ENCODE data around the gene ABTB2.

DNA sequence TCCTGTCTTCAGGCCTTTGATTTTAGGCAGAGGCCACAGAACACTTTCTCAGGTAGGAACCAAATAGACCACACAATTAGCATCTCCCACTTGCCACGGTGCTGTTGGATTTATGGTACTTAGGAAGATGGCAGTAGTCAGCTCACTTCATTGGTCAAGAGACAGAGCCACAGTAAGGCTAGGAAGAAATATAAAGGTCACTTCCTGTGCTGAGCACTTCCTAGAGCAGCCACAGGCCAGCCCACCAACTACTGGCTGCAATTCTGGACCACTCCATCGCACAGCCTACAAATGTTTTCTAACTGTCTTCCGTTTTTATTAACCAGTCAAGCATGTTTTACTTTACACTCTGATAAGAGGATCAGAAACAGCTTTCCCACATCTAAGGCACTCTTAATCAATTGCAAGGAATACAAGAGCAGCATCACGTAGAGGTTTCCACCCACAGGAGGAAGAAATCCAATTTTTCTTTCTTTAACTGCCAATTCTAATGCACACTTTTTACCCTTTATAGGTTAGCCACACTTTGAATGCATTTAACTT is 54.7 kb downstream of the ABTB2 start:
- TF ChIP-seq POLR2AphosphoS5 (IDR thresholded peaks at IDR 0.05; ENCODE audit: low read depth, low read length), result no peak
- no peak for TF ChIP-seq TAF1 (IDR thresholded peaks at IDR 0.05; ENCODE audit: borderline replicate concordance, insufficient read depth, low read length)
- no peak for TF ChIP-seq SIN3A (IDR thresholded peaks at IDR 0.05; ENCODE audit: borderline replicate concordance, insufficient read depth, low read length)

Data from PFSK-1 (cell line).